ENCODE results near the gene JAML.

The JAML gene

DNA sequence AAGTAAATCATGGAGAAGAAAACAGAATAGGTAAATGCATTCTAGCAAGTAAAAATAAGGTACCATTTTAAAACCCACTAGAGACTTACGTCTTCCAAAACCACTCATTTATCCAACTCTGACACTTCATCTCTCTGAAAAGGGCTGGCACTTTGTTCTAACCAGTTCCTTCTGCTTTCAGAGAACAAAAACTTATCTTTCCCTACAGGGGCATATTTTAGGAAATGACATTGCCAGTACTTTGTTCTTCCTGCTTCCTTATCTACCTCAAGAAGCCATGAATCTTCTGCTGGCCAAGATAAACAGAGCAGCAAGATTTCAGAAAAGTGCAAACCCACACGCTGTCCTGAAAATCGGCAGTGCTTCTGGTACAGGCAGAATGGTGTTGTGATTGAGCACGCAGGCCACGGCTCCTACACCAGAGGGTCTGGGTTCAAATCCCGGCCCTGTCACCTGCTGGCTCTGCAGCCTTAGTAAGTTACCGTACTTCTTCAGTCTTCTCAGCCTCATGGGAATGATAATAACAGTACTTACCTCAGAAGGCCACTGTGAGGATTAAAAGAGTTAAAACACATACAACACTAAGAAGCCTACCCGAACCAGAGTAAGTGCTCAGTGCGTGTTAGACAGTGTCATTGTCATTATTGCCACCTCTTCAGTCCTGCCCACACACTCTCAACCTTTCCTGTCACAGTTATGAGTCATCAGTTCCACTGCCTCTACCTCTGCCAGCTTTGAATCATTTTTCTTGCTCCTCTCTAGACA, 16.4 kb upstream of the JAML start:
- TF ChIP-seq, protein P1, sequence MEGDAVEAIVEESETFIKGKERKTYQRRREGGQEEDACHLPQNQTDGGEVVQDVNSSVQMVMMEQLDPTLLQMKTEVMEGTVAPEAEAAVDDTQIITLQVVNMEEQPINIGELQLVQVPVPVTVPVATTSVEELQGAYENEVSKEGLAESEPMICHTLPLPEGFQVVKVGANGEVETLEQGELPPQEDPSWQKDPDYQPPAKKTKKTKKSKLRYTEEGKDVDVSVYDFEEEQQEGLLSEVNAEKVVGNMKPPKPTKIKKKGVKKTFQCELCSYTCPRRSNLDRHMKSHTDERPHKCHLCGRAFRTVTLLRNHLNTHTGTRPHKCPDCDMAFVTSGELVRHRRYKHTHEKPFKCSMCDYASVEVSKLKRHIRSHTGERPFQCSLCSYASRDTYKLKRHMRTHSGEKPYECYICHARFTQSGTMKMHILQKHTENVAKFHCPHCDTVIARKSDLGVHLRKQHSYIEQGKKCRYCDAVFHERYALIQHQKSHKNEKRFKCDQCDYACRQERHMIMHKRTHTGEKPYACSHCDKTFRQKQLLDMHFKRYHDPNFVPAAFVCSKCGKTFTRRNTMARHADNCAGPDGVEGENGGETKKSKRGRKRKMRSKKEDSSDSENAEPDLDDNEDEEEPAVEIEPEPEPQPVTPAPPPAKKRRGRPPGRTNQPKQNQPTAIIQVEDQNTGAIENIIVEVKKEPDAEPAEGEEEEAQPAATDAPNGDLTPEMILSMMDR (IDR thresholded peaks at IDR 0.05; ENCODE audit: insufficient read depth, low read depth, low read length, missing control alignments) = no peak
- H3K4me3 ChIP-seq (ENCODE audit: low read depth, low read length) = no peak overlapping the region
- peak; percentile 75 for DNase-seq (ENCODE audit: low read depth)

DNA sequence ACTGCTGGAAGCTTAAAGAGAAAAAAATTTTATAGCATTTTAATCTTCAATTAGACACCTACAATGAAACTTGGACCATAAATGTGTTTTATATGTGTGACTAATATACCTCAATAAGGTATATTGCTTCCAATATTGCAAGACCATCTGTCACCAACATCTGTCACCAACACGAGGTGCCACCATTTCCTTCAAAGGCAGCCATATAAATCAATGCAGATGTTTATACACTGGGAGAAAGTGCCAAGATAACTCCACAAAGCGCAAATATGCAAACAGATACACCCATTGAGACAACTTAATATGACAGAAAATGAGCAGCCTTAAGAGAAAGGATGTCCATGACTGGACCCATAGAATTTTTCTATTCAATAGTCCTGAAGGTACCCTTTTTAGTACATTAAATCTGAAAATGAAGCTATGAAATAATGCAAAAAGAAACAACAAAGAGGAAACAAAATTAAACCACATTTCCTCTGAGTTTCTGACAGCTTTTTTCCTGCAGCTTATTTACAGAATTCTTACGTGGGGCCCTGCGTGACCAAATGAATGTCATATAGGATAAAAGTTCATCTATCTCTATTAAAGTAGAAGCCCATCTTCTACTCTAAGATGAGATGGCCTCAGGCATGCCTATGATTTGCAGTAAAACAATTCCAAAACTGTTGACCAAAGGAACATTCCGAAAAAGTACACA, 14.8 kb upstream of the JAML start:
- H3K4me3 ChIP-seq (ENCODE audit: low read depth, low read length) = no peak overlapping the region
- no peak for DNase-seq (ENCODE audit: low read depth)
- TF ChIP-seq, protein P1 (IDR thresholded peaks at IDR 0.05; ENCODE audit: insufficient read depth, low read depth, low read length, missing control alignments) = no peak

DNA sequence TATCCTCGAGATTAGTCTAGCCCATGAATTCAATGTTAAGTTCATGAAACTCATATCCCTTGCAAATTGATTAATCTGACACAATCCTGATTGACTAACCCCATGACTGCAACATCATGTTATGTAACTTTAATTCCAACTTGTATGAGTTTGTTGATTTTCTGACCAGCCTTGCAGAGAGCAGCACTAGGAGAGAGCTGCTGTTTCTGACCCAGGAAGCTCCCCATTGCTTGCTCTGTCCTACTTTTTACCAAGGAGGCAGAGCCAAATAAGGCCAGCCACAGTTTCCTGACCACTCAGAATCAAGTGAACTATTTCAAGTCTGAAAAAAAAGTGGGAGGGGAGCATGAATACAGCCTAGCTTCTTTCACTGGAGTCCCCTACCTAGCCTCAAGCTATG, 14.1 kb upstream of the JAML start:
- TF ChIP-seq, protein P1 (IDR thresholded peaks at IDR 0.05; ENCODE audit: insufficient read depth, low read depth, low read length, missing control alignments) = no peak
- no peak overlapping the region for H3K4me3 ChIP-seq (ENCODE audit: low read depth, low read length)
- DNase-seq (ENCODE audit: low read depth) = no peak

DNA sequence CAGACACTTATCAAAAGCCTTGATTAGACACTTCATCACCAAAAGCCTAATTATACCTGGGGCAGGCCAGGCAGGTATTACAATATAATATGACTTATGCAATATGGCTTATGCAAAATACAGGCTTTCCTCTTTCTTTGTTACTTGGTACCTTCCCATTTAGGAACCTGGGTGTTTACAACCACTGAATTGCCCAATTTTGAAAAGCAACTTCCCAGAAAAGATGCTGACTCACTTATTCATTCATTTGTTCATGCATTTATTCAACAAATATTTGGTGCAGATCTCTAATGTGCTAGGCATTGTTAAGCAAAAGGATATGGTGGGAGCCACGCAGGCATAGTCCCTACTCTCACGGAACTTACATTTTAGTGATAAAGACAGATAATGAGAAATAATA, 13.6 kb upstream of the JAML start:
- no peak for DNase-seq (ENCODE audit: low read depth)
- no peak overlapping the region for H3K4me3 ChIP-seq (ENCODE audit: low read depth, low read length)
- TF ChIP-seq, protein P1 (IDR thresholded peaks at IDR 0.05; ENCODE audit: insufficient read depth, low read depth, low read length, missing control alignments) = no peak

DNA sequence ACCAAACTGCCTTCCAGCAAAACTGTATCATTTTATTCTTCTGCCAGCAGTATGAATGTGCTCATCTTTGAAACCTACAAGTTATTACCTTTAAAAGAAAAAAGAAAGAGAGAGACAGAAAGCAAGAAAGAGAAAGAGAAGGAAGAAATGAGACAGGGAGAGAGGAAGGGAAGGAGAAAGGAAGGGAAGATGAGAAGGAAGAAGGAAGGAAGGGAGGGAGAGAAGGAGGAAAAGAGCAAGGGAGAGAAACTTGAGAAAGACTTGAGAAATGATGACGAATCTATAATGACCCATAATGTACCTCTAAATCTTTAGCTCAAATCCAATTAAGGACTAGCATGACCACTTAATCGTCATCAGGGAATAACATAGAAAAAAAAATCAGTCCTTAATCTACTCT, 11.4 kb upstream of the JAML start:
- TF ChIP-seq, protein P1 (IDR thresholded peaks at IDR 0.05; ENCODE audit: insufficient read depth, low read depth, low read length, missing control alignments) = no peak
- no peak for DNase-seq (ENCODE audit: low read depth)
- no peak overlapping the region for H3K4me3 ChIP-seq (ENCODE audit: low read depth, low read length)

DNA sequence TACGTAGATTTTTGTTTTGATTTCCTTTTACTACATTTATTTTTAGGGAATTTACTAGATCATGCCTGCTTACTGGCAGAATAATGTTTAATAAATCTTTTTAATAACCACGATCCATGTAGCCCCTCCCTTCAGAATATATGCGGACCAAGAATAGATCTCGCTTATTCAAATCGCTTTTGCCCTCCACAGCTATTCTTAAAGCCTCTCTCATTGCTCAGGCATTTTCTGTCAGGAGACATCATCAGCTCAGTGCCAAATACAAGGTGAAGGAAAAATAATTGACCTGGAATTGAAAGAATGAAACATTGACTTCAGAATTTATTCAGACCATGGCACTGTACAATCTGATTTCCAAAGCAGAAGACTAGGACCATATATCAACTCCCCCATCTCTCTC, 10.0 kb upstream of the JAML start:
- DNase-seq (ENCODE audit: low read depth) = no peak
- TF ChIP-seq, protein P1 (IDR thresholded peaks at IDR 0.05; ENCODE audit: insufficient read depth, low read depth, low read length, missing control alignments) = no peak
- H3K4me3 ChIP-seq (ENCODE audit: low read depth, low read length) = no peak overlapping the region
